ENCODE measurements around the gene LBR.
A peak's percentile ranks its signal among the peaks of the same experiment; 100 is the strongest.

LBR gene

DNA sequence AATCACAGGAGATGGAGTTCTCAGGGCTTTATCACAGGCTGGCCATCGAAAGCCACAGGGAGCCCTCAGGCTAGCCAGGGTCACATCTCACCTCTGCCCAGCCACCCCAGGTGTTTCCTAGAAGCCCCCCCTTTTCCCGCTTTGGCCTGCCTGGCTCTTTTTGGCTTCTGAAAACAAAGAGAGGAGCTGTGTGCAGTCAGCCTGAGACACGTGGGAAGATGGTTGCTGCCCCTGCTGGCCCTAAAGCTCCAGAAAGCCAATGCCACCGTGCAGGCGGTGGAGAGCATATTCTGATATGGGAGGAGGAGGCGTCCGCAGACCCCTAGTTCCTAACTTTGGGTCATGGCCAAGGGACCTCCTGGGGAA lies 18.7 kb upstream of the LBR start:
- no peak overlapping the region for H3K9ac ChIP-seq (ENCODE audit: insufficient read length, low read depth)
- no peak overlapping the region for H3K4me3 ChIP-seq (ENCODE audit: insufficient read length, low read depth)
- no peaks in the 10 kb centered on the region for H3K36me3 ChIP-seq (ENCODE audit: insufficient read depth, insufficient read length, low read length)
- no peak for DNase-seq (ENCODE audit: low read depth, low spot score)
- H3K27me3 ChIP-seq (ENCODE audit: insufficient read depth, insufficient read length), result peaks cover 3% of the 10 kb centered on the region
- TF ChIP-seq YY1 (IDR thresholded peaks at IDR 0.05; ENCODE audit: insufficient read depth, insufficient read length) (no peak), SUZ12 (IDR thresholded peaks at IDR 0.05; ENCODE audit: extremely low read depth, insufficient read depth, insufficient read length) (no peak), ZNF274 (IDR thresholded peaks at IDR 0.05; ENCODE audit: low read depth, low read length) (no peak)
- no peaks in the 10 kb centered on the region for H3K9me3 ChIP-seq (ENCODE audit: insufficient read depth, low read length)
- H3K4me1 ChIP-seq (ENCODE audit: insufficient read depth, insufficient read length), result peaks cover 16% of the 10 kb centered on the region

DNA sequence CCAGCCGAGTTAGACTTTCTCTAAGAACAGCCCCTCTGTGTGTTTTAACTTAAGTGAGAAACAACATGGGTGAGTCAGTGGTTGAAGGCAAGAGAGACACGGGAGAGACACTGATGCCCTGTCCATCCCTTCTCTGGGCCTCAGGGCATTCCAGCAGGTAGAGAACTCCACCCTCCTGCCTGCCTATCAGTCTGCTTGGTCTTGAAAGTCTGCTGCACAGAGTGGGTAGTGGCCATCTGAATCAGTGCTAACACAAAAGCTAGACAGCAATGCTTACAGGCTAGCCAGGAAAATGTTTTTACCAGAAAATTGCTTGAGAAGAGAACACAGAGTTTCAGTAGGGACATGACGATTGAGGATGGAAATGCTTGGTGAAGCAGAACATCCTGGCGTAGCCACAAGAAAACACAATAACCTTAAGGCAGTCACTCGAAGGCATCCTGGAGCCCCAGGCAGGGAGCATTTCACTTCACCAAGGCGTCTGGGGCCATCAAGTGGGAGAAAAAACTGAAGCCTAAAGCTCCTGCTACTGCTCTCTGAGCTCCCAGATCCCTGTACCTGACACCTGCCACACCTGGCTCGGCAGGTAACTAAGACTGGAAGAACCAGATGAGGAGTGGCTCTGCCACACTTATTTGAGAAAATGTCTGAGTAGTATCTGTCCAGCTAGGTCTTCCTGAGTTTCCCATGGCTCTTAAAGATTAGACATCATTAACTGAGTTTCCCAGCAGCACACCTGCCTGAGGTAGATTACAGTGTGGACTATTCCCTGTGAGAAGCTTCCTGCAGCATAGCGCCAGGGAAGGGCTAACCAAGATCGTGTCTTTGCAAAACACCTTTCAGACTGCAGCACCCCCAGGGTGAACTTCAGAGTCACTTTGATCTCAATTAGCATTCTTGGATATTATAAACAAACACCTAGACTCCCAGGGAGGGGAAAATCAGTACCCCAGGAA lies 18.1 kb upstream of the LBR start:
- peaks cover 16% of the 10 kb centered on the region for H3K4me1 ChIP-seq (ENCODE audit: insufficient read depth, insufficient read length)
- no peak for DNase-seq (ENCODE audit: low read depth, low spot score)
- H3K4me3 ChIP-seq (ENCODE audit: insufficient read length, low read depth), result no peak overlapping the region
- no peaks in the 10 kb centered on the region for H3K9me3 ChIP-seq (ENCODE audit: insufficient read depth, low read length)
- peaks cover 3% of the 10 kb centered on the region for H3K27me3 ChIP-seq (ENCODE audit: insufficient read depth, insufficient read length)
- TF ChIP-seq SUZ12 (IDR thresholded peaks at IDR 0.05; ENCODE audit: extremely low read depth, insufficient read depth, insufficient read length) (no peak), ZNF274 (IDR thresholded peaks at IDR 0.05; ENCODE audit: low read depth, low read length) (no peak), YY1 (IDR thresholded peaks at IDR 0.05; ENCODE audit: insufficient read depth, insufficient read length) (no peak)
- H3K36me3 ChIP-seq (ENCODE audit: insufficient read depth, insufficient read length, low read length), result no peaks in the 10 kb centered on the region
- no peak overlapping the region for H3K9ac ChIP-seq (ENCODE audit: insufficient read length, low read depth)

DNA sequence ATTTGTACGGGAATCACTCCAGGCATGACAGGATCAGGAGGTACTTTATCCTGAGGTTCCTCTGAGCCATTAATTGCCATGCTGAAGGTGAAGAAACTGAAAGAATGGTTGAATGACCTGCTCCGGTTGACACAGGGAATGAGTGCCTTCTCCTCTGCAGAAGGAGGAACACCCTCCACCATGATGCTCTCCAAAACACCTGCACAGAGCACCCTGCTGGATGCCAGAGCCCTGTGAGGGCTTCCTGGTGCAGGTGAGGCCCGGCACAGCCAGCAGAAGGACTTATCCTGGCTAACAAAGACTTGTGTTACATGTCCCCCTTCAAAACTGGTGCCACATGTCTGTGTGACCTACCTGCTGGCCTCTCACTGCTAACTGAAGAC lies 14.3 kb upstream of the LBR start:
- TF ChIP-seq YY1 (IDR thresholded peaks at IDR 0.05; ENCODE audit: insufficient read depth, insufficient read length) (no peak), SUZ12 (IDR thresholded peaks at IDR 0.05; ENCODE audit: extremely low read depth, insufficient read depth, insufficient read length) (no peak), ZNF274 (IDR thresholded peaks at IDR 0.05; ENCODE audit: low read depth, low read length) (no peak)
- no peak for DNase-seq (ENCODE audit: low read depth, low spot score)
- Histone ChIP-seq H3K4me1 (ENCODE audit: insufficient read depth, insufficient read length) (peaks cover 13% of the 10 kb centered on the region), H3K27me3 (ENCODE audit: insufficient read depth, insufficient read length) (no peaks in the 10 kb centered on the region), H3K4me3 (ENCODE audit: insufficient read length, low read depth) (no peak overlapping the region), H3K9me3 (ENCODE audit: insufficient read depth, low read length) (no peaks in the 10 kb centered on the region), H3K9ac (ENCODE audit: insufficient read length, low read depth) (no peak overlapping the region), H3K36me3 (ENCODE audit: insufficient read depth, insufficient read length, low read length) (no peaks in the 10 kb centered on the region)

DNA sequence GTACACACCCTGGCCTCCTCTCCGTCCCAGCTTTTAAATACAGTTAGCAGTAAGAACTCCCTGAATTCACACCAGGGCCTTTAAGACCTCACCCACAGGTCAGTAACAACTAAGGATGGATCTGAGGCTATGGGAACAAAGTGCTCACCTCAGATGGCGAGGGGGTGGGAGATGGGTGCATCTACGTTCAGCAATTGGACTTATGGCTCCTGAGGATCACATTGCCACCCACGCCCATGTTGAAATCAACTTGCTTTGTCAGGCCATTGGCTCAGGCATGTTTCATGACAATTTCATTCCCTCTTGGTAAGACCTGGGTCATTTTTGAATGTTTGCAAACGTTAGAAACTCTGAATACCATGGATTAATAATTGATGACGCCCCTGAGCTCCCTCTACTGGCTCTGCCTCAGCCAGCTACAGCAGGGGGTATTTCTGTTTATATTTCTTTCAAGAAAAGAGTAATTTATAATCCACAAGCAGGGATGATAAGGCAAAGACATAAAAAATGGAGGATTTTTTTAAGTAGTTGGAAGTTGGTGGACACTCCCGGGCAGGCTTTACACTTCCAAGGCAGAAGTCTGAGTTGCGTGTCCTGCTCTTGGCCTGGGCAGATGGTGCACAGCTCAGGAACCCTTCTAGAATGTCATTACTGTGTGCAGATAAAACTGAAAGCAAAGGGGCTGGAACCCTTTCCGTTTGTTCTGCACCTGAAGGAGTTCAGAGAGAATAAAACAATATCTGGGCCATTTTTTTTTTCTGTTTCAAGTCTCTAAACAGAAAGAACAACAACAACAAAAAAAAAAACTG lies 13.7 kb upstream of the LBR start:
- Histone ChIP-seq H3K4me3 (ENCODE audit: insufficient read length, low read depth) (no peak overlapping the region), H3K27me3 (ENCODE audit: insufficient read depth, insufficient read length) (no peaks in the 10 kb centered on the region), H3K36me3 (ENCODE audit: insufficient read depth, insufficient read length, low read length) (no peaks in the 10 kb centered on the region), H3K4me1 (ENCODE audit: insufficient read depth, insufficient read length) (peaks cover 7% of the 10 kb centered on the region), H3K9me3 (ENCODE audit: insufficient read depth, low read length) (no peaks in the 10 kb centered on the region), H3K9ac (ENCODE audit: insufficient read length, low read depth) (no peak overlapping the region)
- no peak for TF ChIP-seq YY1 (IDR thresholded peaks at IDR 0.05; ENCODE audit: insufficient read depth, insufficient read length)
- no peak for TF ChIP-seq ZNF274 (IDR thresholded peaks at IDR 0.05; ENCODE audit: low read depth, low read length)
- TF ChIP-seq SUZ12 (IDR thresholded peaks at IDR 0.05; ENCODE audit: extremely low read depth, insufficient read depth, insufficient read length), result no peak
- DNase-seq (ENCODE audit: low read depth, low spot score), result no peak

DNA sequence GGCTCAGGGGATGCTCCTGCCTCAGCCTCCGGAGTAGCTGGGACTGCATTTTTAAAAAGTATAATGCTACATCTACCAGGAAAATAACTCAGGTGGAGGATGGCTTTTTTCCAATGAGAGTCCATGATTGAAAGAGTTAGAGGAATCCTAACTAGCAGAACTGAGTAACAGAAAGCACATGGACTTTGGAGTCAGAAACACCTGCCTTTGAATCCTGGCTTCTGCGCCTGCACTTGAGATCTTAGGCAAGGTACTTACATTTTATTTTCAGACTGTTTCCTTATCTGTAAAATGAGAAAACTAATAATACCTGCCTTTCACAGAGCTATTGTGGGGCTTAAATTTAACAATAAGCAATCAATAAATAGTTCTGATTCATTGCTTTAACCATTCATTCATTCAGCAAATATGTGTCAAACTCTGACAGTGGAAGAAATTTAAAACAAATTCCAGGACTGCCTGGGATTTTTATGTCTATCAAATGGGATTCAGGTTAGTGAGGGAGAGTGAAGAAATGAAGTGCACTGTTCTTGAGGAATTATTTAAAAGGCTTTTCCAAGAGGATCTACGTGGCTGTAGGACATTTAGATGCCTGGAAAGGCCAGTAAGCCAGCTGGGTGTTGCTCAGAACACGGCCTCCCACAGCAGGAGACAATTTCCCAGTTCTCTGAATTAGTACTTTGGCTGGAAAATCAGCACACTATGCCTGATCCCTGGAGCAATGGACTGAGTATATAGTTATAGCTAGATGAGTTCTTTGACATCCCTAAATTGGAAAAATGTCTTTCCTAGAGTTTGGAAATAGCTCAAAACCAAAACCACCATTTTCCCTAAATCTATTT lies 12.8 kb upstream of the LBR start:
- no peak for TF ChIP-seq SUZ12 (IDR thresholded peaks at IDR 0.05; ENCODE audit: extremely low read depth, insufficient read depth, insufficient read length)
- TF ChIP-seq ZNF274 (IDR thresholded peaks at IDR 0.05; ENCODE audit: low read depth, low read length), result no peak
- TF ChIP-seq YY1 (IDR thresholded peaks at IDR 0.05; ENCODE audit: insufficient read depth, insufficient read length), result no peak
- DNase-seq (ENCODE audit: low read depth, low spot score), result no peak
- Histone ChIP-seq H3K27me3 (ENCODE audit: insufficient read depth, insufficient read length) (no peaks in the 10 kb centered on the region), H3K36me3 (ENCODE audit: insufficient read depth, insufficient read length, low read length) (no peaks in the 10 kb centered on the region), H3K4me3 (ENCODE audit: insufficient read length, low read depth) (no peak overlapping the region), H3K9me3 (ENCODE audit: insufficient read depth, low read length) (no peaks in the 10 kb centered on the region), H3K9ac (ENCODE audit: insufficient read length, low read depth) (no peak overlapping the region), H3K4me1 (ENCODE audit: insufficient read depth, insufficient read length) (peaks cover under 1% of the 10 kb centered on the region)

DNA sequence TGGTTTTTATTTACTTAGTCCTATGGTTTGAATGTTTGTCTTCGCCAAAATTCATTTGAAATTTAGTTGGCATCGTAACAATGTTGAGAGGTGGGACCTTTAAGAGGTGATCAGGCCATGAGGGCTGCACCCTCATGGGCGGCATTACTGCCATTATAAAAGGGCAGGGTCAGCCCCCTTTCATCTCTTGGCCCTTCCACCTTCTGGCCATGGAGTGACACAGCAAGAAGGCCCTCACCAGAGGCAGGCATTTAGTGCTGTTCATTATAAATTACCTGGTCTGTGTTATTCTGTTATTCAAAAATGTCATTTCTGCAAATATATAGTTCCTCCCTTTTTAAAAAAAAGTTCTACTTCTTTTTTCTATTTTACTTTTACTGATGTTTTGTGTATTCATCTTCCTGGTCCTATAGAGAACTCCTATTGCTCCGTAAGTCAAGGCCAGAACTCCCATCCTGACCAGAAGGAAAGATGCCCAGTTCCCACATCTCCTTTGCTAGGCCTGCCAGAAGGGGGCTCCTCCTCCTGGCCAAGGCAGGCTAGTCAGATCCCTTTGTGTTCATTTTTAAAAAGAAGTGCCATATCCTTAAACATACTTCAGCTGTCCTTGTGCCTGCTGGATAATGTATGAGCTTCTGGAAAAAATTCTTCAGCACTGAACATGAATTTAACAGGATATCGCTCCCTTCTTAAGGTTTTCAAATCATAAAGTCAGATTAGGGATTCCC lies 10.0 kb upstream of the LBR start:
- H3K4me1 ChIP-seq (ENCODE audit: insufficient read depth, insufficient read length), result no peaks in the 10 kb centered on the region
- DNase-seq (ENCODE audit: low read depth, low spot score), result peak; percentile 25
- no peak overlapping the region for H3K9ac ChIP-seq (ENCODE audit: insufficient read length, low read depth)
- no peak overlapping the region for H3K4me3 ChIP-seq (ENCODE audit: insufficient read length, low read depth)
- H3K27me3 ChIP-seq (ENCODE audit: insufficient read depth, insufficient read length), result no peaks in the 10 kb centered on the region
- H3K9me3 ChIP-seq (ENCODE audit: insufficient read depth, low read length), result peaks cover 2% of the 10 kb centered on the region; the same call in 1 of the 2 replicates
- H3K36me3 ChIP-seq (ENCODE audit: insufficient read depth, insufficient read length, low read length), result no peaks in the 10 kb centered on the region
- TF ChIP-seq SUZ12 (IDR thresholded peaks at IDR 0.05; ENCODE audit: extremely low read depth, insufficient read depth, insufficient read length) (no peak), ZNF274 (IDR thresholded peaks at IDR 0.05; ENCODE audit: low read depth, low read length) (0 out of 2 replicates have a peak, but pooled peaks have one; percentile 26), YY1 (IDR thresholded peaks at IDR 0.05; ENCODE audit: insufficient read depth, insufficient read length) (no peak)

Data from NT2/D1 (cell line).